ENCODE measurements around the gene IMMP2L. TPM values are rescaled to one million over a fixed set of nuclear protein-coding genes. Genes with fewer than 3 reads are reported as not detected.

Gene IMMP2L
- total RNA-seq, 1 donor from 2014 or later: 17.8 TPM

DNA sequence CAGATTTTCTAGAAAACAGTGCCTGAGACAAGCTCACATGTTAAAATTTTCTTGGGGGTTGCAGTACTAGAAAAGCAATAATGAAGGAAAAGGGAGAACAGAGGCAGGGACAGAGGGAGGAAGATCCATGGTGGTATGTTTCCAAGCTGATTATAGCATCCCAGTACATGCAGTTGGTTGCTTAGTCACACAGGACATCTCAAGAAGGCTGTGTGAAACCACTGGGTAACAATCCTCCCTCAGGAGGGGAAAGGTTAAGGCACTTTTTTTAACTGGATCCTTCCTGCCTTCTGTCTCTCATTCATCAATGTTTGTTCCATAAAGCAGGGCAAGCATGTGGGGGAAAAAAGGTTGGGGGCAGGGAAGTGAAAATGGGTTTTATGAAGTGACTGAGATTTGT, 6.1 kb upstream of the IMMP2L start:
- TF ChIP-seq, protein P1, sequence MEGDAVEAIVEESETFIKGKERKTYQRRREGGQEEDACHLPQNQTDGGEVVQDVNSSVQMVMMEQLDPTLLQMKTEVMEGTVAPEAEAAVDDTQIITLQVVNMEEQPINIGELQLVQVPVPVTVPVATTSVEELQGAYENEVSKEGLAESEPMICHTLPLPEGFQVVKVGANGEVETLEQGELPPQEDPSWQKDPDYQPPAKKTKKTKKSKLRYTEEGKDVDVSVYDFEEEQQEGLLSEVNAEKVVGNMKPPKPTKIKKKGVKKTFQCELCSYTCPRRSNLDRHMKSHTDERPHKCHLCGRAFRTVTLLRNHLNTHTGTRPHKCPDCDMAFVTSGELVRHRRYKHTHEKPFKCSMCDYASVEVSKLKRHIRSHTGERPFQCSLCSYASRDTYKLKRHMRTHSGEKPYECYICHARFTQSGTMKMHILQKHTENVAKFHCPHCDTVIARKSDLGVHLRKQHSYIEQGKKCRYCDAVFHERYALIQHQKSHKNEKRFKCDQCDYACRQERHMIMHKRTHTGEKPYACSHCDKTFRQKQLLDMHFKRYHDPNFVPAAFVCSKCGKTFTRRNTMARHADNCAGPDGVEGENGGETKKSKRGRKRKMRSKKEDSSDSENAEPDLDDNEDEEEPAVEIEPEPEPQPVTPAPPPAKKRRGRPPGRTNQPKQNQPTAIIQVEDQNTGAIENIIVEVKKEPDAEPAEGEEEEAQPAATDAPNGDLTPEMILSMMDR (IDR thresholded peaks at IDR 0.05; ENCODE audit: borderline replicate concordance): no peak
- no peak for DNase-seq
- intact Hi-C loops (cut with micrococcal nuclease): no loop called here

DNA sequence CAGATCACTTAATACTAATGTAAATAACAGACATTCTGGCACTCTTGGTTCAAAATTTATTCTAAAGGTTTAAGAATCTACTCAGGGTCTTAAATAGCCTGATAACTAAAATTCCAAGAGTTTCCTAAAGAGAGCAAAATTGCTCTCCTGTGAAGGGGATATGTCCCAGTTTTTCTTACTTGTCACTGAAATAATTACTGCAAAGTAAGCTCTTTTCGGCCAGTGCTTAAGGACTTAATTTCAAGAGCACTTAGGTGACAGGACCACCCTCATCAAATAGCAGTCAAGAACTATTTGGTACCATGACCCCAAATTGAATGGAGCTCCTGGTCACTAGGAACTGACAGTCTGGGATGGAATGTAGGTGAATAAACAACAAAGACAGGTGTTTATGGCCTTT, 1.8 kb upstream of the IMMP2L start:
- Histone ChIP-seq H3K9me3 (replicated peaks) (no peaks in the 10 kb centered on the region), H3K27ac (replicated peaks) (no peak overlapping the region), H3K27me3 (ENCODE audit: low read depth) (no peaks in the 10 kb centered on the region), H3K4me3 (no peak overlapping the region), H3K4me1 (peaks cover 24% of the 10 kb centered on the region), H3K36me3 (no peaks in the 10 kb centered on the region)
- no peak for DNase-seq
- TF ChIP-seq, protein P1 (IDR thresholded peaks at IDR 0.05; ENCODE audit: borderline replicate concordance): no peak
- intact Hi-C loops (cut with micrococcal nuclease): no loop called here

More for the DNA sequence above, 6.1 kb upstream of the IMMP2L start:
- Histone ChIP-seq H3K27me3 (ENCODE audit: low read depth) (no peaks in the 10 kb centered on the region), H3K9me3 (replicated peaks) (peaks cover 20% of the 10 kb centered on the region), H3K27ac (replicated peaks) (no peak overlapping the region), H3K36me3 (no peaks in the 10 kb centered on the region), H3K4me3 (no peak overlapping the region), H3K4me1 (no peaks in the 10 kb centered on the region)

DNA sequence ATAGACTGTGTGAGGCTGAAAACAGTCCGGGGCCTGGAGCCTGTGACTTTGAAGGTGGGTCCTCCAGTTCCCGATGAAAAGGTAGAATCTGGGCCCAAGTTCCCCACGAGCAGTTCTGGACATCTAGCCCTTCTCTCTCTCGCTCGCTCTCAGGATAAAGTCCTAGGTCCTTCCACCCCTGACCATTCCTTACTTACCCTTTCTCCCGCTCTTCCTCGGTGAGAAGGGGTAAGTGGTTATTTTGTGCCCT, 713 bp downstream of the IMMP2L start:
- DNase-seq: no peak
- Histone ChIP-seq H3K27ac (replicated peaks) (peak overlapping the region; percentile 90), H3K9me3 (replicated peaks) (no peaks in the 10 kb centered on the region), H3K4me3 (peak overlapping the region; percentile 81), H3K27me3 (ENCODE audit: low read depth) (no peaks in the 10 kb centered on the region), H3K36me3 (peaks cover 6% of the 10 kb centered on the region), H3K4me1 (peaks cover 24% of the 10 kb centered on the region)
- intact Hi-C loops (cut with micrococcal nuclease): no loop called here
- TF ChIP-seq, protein P1 (IDR thresholded peaks at IDR 0.05; ENCODE audit: borderline replicate concordance): no peak

DNA sequence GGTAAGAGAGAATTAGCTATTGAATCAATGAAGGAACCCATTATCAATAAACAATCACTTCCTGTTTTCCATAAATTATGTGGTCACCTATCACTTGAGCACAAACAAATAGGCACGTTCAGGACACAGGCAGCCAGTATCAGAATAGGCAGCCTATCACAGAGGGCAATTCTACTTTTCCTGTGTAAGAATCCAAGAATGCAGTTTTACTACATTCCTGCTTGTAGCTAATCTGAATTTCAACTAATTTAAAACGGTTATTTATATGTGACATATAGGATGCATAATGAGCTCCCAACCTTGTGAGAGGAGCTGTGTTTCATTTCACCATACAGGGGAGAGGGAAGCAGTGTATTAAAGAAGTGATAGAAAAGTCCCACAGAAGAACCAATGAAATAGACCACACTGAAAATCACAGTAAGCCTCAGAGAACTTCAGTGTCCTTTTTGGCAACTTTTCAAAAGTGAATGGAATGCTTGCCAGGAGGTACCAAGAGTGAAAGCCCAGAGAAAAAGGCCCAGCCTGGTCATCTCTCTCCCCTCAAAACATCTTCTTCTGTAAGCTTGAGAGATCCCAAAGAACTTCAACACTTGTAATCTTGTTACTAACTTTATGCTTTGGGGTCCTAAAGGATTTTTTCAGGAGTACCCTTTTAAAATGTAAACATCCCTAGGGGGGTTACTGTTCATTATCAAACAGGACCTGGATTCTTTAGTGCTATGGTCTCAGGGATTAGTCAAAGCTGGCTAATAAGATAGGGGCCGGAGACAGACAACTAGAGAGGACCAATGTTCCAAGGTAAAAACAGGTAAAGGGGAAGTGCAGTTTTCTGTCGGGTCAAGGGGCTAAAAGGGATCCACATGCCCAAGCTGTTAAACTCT, 1.3 kb downstream of the IMMP2L start:
- Histone ChIP-seq H3K9me3 (replicated peaks) (no peaks in the 10 kb centered on the region), H3K4me1 (peaks cover 24% of the 10 kb centered on the region), H3K36me3 (peaks cover 6% of the 10 kb centered on the region), H3K27ac (replicated peaks) (peak overlapping the region; percentile 90), H3K27me3 (ENCODE audit: low read depth) (no peaks in the 10 kb centered on the region), H3K4me3 (peak overlapping the region; percentile 81)
- intact Hi-C loops (cut with micrococcal nuclease): no loop called here
- TF ChIP-seq, protein P1 (IDR thresholded peaks at IDR 0.05; ENCODE audit: borderline replicate concordance): no peak
- no peak for DNase-seq

DNA sequence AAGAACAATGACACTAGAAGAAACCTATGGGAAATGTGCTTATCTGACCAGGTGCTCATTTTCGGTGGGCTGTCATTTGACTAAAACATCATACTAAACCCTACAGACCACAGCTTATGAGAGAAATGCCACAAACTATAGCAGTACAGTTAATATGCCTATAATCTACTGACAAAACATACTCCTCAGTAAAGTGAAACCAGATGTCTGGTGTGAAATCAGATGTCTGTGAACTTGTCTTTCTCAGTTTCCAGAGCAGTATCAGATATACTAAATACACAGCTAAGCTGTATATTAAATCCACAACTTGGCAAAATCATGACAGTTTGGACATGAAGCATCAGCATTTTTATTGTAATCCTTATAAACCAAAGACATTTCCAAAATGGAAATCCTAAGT, 3.3 kb downstream of the IMMP2L start:
- TF ChIP-seq, protein P1 (IDR thresholded peaks at IDR 0.05; ENCODE audit: borderline replicate concordance): no peak
- H3K9me3 ChIP-seq (replicated peaks): no peaks in the 10 kb centered on the region
- H3K4me1 ChIP-seq: peaks cover 24% of the 10 kb centered on the region
- H3K27me3 ChIP-seq (ENCODE audit: low read depth): no peaks in the 10 kb centered on the region
- H3K36me3 ChIP-seq: peaks cover 18% of the 10 kb centered on the region
- intact Hi-C loops (cut with micrococcal nuclease): no loop called here
- no peak for DNase-seq
- no peak overlapping the region for H3K27ac ChIP-seq (replicated peaks)
- H3K4me3 ChIP-seq: no peak overlapping the region

Data from left ventricle myocardium inferior (tissue), 1 donor.